HepG2 (cell line): Measurements from ENCODE around the gene CFI. TPM values are rescaled to one million over a fixed set of nuclear protein-coding genes. Genes with fewer than 3 reads are reported as not detected.

Source experiments
- ATF7-NPFF ChIP-seq: sonication (generic); formaldehyde crosslinking; IDR thresholded peaks from 2 replicates; pipeline ENCODE4 v1.8.1; 2023; ENCODE audit warnings: mild to moderate bottlenecking, low read depth, missing genetic modification reagents, moderate library complexity
- ERF ChIP-seq: IDR thresholded peaks from 2 replicates; pipeline ENCODE4 v1.6.1; 2018; ENCODE audit warnings: missing biosample characterization, missing genetic modification reagents
- FOXC1 ChIP-seq: sonication (generic); formaldehyde crosslinking; IDR thresholded peaks from 2 replicates; pipeline ENCODE4 v1.8.0; 2022; ENCODE audit warnings: mild to moderate bottlenecking, missing genetic modification reagents, borderline replicate concordance
- HOXA9 ChIP-seq: sonication (generic); formaldehyde crosslinking; IDR thresholded peaks from 2 replicates; pipeline ENCODE4 v1.8.1; 2022; ENCODE audit warnings: missing genetic modification reagents, mild to moderate bottlenecking, moderate library complexity, borderline replicate concordance
- MLLT10 ChIP-seq: sonication (generic); formaldehyde crosslinking; IDR thresholded peaks from 2 replicates; pipeline ENCODE4 v1.4.0; 2020; ENCODE audit warnings: missing genetic modification reagents
- PHF21A ChIP-seq: sonication (generic); formaldehyde crosslinking; IDR thresholded peaks from 2 replicates; pipeline ENCODE4 v1.5.0; 2020; ENCODE audit warnings: mild to moderate bottlenecking, missing genetic modification reagents
- SALL2 ChIP-seq: sonication (generic); formaldehyde crosslinking; IDR thresholded peaks from 2 replicates; pipeline ENCODE4 v1.8.1; 2023; ENCODE audit warnings: mild to moderate bottlenecking, missing genetic modification reagents, inconsistent platforms
- SAP130 ChIP-seq: IDR thresholded peaks from 2 replicates; pipeline ENCODE4 v1.6.1; 2016; ENCODE audit warnings: low read depth
- SNAPC2 ChIP-seq: sonication (generic); formaldehyde crosslinking; IDR thresholded peaks from 2 replicates; pipeline ENCODE4 v1.8.1; 2022; ENCODE audit warnings: mild to moderate bottlenecking, missing genetic modification reagents
- SNRNP70 ChIP-seq: fragments of 200-400 bp; formaldehyde crosslinking; IDR thresholded peaks from 2 replicates; pipeline ENCODE4 v1.6.1; 2017; ENCODE audit warnings: mild to moderate bottlenecking, low read depth, low read length, moderate library complexity
- TAF15 ChIP-seq: fragments of 200-400 bp; formaldehyde crosslinking; IDR thresholded peaks from one replicate; pipeline ENCODE4 v1.6.1; 2018; ENCODE audit warnings: mild to moderate bottlenecking, low read depth, low read length; ENCODE audit not compliant: poor library complexity, severe bottlenecking
- TERF1 ChIP-seq: sonication (generic); formaldehyde crosslinking; IDR thresholded peaks from 2 replicates; pipeline ENCODE4 v1.8.0; 2022; ENCODE audit warnings: mild to moderate bottlenecking, missing genetic modification reagents, moderate library complexity
- UBTF ChIP-seq: sonication (generic); formaldehyde crosslinking; IDR thresholded peaks from 2 replicates; pipeline ENCODE4 v1.4.0; 2020; ENCODE audit warnings: mild to moderate bottlenecking, missing genetic modification reagents
- ZEB1 ChIP-seq: IDR thresholded peaks from 2 replicates; pipeline ENCODE4 v1.6.1; 2012; ENCODE audit warnings: mild to moderate bottlenecking, low read depth, inconsistent platforms; ENCODE audit not compliant: insufficient replicate concordance
- ZNF234 ChIP-seq: sonication (generic); formaldehyde crosslinking; conservative IDR thresholded peaks from 2 replicates; pipeline ENCODE4 v1.5.1; 2020; ENCODE audit warnings: mild to moderate bottlenecking, missing genetic modification reagents
- ZNF589 ChIP-seq: sonication (generic); formaldehyde crosslinking; conservative IDR thresholded peaks from 2 replicates; pipeline ENCODE4 v1.8.0; 2022; ENCODE audit warnings: mild to moderate bottlenecking, moderate library complexity, missing genetic modification reagents
- ZUFSP ChIP-seq: sonication (generic); formaldehyde crosslinking; IDR thresholded peaks from 2 replicates; pipeline ENCODE4 v1.9.0; 2021; ENCODE audit warnings: missing genetic modification reagents, mild to moderate bottlenecking, borderline replicate concordance
- polyA plus RNA-seq, 8 experiments: library from polyadenylated mRNA; depleted of rRNA in 3 of 8; stranded (reverse) in 7 of 8; unstranded in 1 of 8; fragments of >200 nt; fragmentation: Illumina TruSeq in 4 of 8; extraction: Trizol in 4 of 8; gene quantifications; 2 replicates each; pipeline versions ENCODE4 v1.2.1 to v1.2.3, GENCODE V29; 2011 to 2016; ENCODE audit warnings: low read depth in 4 of 8, missing spikeins in 1 of 8, mixed read lengths in 1 of 8; ENCODE audit not compliant: insufficient read depth in 1 of 8
- total RNA-seq, 5 experiments: library from RNA; depleted of rRNA; stranded (reverse); fragments of >200 nt; fragmentation: Illumina TruSeq; extraction: Trizol; gene quantifications; 2 replicates each; pipeline ENCODE4 v1.2.3, GENCODE V29; 2016; ENCODE audit warnings: low read depth in 1 of 5
- TF ChIP-seq, protein P1 (sequence below): IDR thresholded peaks from 2 replicates; pipeline ENCODE4 v1.6.1; 2016; ENCODE audit warnings: missing biosample characterization, missing genetic modification reagents, low read depth
- TF ChIP-seq, protein P2 (sequence below): sonication (generic); formaldehyde crosslinking; IDR thresholded peaks from 2 replicates; pipeline ENCODE4 v1.4.0; 2020; ENCODE audit warnings: mild to moderate bottlenecking, low read depth, missing genetic modification reagents

CFI gene
- total and polyA plus RNA-seq, 2 of the 13 experiments (the other 11 are each of a cell fraction or from before 2014, with no cell fraction given), result 284 to 337 TPM

- no peak for TF ChIP-seq ZNF234
- peak; percentile 86 for TF ChIP-seq SALL2 (CRISPR knock-in tag)
- TF ChIP-seq, protein P1, sequence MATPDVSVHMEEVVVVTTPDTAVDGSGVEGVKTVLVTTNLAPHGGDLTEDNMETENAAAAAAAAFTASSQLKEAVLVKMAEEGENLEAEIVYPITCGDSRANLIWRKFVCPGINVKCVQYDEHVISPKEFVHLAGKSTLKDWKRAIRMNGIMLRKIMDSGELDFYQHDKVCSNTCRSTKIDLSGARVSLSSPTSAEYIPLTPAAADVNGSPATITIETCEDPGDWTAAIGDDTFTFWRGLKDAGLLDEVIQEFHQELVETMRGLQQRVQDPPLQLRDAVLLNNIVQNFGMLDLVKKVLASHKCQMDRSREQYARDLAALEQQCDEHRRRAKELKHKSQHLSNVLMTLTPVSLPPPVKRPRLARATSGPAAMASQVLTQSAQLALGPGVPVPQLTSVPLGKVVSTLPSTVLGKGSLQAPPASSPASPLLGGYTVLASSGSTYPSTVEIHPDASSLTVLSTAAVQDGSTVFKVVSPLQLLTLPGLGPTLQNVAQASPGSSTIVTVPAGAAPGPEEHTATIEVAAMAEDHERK (CRISPR knock-in tag), result peak; percentile 76
- TF ChIP-seq MLLT10 (CRISPR knock-in tag), result no peak
- TF ChIP-seq SNAPC2 (CRISPR knock-in tag), result no peak
- TF ChIP-seq ZEB1, result peak; percentile 93
- no peak for TF ChIP-seq ZNF589 (CRISPR knock-in tag)
- TF ChIP-seq FOXC1 (CRISPR knock-in tag), result peak; percentile 64; the same call in 1 of the 2 replicates
- 0 out of 2 replicates have a peak, but pooled peaks have one; percentile 77 for TF ChIP-seq TERF1 (CRISPR knock-in tag)
- TF ChIP-seq ERF (CRISPR knock-in tag), result peak; percentile 70; the same call in 1 of the 2 replicates
- TF ChIP-seq HOXA9, result no peak; the same call in 1 of the 2 replicates
- TF ChIP-seq SNRNP70, result no peak
- TF ChIP-seq UBTF (CRISPR knock-in tag), result peak; percentile 88
- peak; percentile 69 for TF ChIP-seq ATF7-NPFF
- no peak for TF ChIP-seq ZUFSP (CRISPR knock-in tag)
- TF ChIP-seq, protein P2, sequence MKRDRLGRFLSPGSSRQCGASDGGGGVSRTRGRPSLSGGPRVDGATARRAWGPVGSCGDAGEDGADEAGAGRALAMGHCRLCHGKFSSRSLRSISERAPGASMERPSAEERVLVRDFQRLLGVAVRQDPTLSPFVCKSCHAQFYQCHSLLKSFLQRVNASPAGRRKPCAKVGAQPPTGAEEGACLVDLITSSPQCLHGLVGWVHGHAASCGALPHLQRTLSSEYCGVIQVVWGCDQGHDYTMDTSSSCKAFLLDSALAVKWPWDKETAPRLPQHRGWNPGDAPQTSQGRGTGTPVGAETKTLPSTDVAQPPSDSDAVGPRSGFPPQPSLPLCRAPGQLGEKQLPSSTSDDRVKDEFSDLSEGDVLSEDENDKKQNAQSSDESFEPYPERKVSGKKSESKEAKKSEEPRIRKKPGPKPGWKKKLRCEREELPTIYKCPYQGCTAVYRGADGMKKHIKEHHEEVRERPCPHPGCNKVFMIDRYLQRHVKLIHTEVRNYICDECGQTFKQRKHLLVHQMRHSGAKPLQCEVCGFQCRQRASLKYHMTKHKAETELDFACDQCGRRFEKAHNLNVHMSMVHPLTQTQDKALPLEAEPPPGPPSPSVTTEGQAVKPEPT (CRISPR knock-in tag), result no peak
- TF ChIP-seq TAF15, result peak; percentile 82
- peak; percentile 29; the same call in 1 of the 2 replicates for TF ChIP-seq PHF21A (CRISPR knock-in tag)
- TF ChIP-seq SAP130 (CRISPR knock-in tag), result peak; percentile 65
Observed at GRCh38 chr4:109729718-109730618, 71.8 kb downstream of the CFI start, which contains the start of gene PLA2G12A (continued).
